Measurements from ENCODE around the gene INHBA.

DNA sequence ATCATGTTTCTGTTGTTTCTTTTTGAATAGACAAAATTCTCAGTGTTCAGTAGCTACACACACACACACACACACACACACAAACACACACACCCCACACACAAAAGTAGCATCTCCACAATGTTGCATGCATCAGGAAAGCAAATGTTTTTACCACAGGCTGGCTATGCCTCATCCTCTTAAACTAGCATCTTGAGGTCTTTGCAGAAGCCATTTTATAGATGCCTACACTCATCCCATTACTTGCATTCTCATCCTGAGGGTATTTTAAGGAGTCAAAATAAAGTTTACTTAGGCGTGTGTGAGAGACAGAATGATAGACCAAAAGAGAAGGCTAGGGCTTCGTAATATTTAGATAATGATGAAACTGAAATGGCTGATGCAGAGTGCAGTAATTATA lies 7.9 kb upstream of the INHBA start:
- TF ChIP-seq, protein P1, sequence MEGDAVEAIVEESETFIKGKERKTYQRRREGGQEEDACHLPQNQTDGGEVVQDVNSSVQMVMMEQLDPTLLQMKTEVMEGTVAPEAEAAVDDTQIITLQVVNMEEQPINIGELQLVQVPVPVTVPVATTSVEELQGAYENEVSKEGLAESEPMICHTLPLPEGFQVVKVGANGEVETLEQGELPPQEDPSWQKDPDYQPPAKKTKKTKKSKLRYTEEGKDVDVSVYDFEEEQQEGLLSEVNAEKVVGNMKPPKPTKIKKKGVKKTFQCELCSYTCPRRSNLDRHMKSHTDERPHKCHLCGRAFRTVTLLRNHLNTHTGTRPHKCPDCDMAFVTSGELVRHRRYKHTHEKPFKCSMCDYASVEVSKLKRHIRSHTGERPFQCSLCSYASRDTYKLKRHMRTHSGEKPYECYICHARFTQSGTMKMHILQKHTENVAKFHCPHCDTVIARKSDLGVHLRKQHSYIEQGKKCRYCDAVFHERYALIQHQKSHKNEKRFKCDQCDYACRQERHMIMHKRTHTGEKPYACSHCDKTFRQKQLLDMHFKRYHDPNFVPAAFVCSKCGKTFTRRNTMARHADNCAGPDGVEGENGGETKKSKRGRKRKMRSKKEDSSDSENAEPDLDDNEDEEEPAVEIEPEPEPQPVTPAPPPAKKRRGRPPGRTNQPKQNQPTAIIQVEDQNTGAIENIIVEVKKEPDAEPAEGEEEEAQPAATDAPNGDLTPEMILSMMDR (IDR thresholded peaks at IDR 0.05): no peak
- TF ChIP-seq POLR2A (IDR thresholded peaks at IDR 0.05): no peak
